HFF-Myc (cell line): ENCODE data around the gene CCT8L2.
"Not testable (repeated sequence)": the region's sequence is repeated elsewhere in the genome, so short reads cannot be mapped to it uniquely, and the experiment has no call there.

Source experiments
- DNase-seq: peaks from one replicate; pipeline ENCODE4 v3.0.0-alpha.2; 2011; ENCODE audit warnings: low read depth; ENCODE audit errors: extremely low read depth
- H3K4me3 ChIP-seq: replicated peaks from 2 replicates; pipeline ENCODE4 v1.5.1; 2011; ENCODE audit warnings: low read depth, mild to moderate bottlenecking, control low read depth, low read length
- TF ChIP-seq, protein P1 (sequence below): IDR thresholded peaks from 2 replicates; pipeline ENCODE4 v1.5.1; 2012; ENCODE audit warnings: mild to moderate bottlenecking, low read depth, low read length, control low read depth; ENCODE audit errors: missing control alignments

CCT8L2 gene

DNA sequence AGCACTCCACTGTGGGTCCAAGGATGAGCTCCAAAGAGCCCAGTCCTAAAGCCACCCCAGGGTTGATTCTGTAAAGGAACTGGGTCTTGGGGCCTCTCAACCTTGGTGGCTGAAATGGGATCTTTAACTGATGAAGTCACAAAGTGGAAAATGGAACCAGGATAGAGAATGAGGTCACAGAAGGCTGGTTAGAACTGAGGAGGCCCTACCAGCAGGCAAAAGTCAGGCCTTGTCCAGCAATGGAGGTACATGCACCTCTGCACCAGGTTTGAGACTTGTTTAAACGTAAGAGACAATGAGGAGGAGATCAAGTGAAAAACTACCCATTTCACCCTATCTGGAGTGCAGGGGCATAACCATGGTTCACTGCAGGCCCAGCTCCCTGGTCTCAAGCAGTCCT is at the start of gene CCT8L2:
CCT8L2 (minus strand) TSS at position 101 of the 400 bp plus-strand sequence. CDS start 260 bp downstream, outside the sequence.
- DNase-seq, H3K4me3 ChIP-seq: not testable (repeated sequence)

GRCh38 chr22:16635442-16635841 is 42.8 kb upstream of the CCT8L2 start:
- not testable (repeated sequence) for H3K4me3 ChIP-seq, DNase-seq

DNA sequence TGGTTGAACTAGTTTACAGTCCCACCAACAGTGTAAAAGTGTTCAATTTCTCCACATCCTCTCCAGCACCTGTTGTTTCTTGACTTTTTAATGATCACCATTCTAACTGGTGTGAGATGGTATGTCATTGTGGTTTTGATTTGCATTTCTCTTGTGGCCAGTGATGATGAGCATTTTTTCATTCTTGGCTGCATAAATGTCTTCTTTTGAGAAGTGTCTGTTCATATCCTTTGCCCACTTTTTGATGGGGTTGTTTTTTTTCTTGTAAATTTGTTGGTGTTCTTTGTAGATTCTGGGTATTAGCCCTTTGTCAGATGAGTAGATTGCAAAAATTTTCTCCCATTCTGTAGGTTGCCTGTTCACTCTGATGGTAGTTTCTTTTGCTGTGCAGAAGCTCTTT is 41.5 kb upstream of the CCT8L2 start:
- not testable (repeated sequence) for DNase-seq

GRCh38 chr22:16628476-16628875 is 35.9 kb upstream of the CCT8L2 start:
- H3K4me3 ChIP-seq, DNase-seq: not testable (repeated sequence)

More for the DNA sequence above, 41.5 kb upstream of the CCT8L2 start:
- not testable (repeated sequence) for H3K4me3 ChIP-seq

DNA sequence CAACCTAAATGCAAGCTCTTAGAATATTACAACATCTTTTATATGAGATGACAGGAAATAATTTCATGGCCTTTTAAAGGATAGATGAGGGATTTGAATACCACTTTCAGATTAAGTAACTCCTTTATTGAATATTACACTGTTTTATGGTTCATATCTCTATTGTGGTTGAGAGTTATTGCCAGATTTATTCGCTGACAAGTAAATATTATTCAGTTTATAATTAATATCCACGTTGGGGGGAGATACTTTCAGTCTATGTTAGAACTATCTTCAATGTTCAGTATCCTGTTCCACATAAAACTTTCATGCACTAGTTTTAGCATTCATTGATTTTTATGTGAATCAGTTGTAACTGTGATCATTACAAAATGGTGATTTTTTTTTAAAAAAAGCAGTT is 32.4 kb upstream of the CCT8L2 start:
- DNase-seq, H3K4me3 ChIP-seq: not testable (repeated sequence)

DNA sequence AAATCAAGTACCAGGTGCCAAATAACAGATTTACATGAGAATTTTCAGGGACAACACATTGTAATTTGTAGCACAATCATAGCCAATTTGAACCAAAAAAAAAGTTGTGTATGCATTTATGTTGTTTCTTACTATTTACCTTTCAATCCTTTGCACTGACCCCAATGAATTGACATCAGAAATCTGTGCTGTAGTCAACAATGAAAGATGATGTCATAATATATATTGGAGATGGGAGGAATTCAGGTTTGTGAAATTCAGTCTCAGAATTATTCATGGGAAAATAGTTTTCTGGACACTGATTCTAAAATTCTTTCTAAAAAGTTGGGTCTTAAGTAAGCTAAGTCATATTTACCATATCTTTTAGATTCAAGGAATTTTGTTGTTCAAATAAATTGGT is 31.0 kb upstream of the CCT8L2 start:
- not testable (repeated sequence) for DNase-seq, H3K4me3 ChIP-seq

DNA sequence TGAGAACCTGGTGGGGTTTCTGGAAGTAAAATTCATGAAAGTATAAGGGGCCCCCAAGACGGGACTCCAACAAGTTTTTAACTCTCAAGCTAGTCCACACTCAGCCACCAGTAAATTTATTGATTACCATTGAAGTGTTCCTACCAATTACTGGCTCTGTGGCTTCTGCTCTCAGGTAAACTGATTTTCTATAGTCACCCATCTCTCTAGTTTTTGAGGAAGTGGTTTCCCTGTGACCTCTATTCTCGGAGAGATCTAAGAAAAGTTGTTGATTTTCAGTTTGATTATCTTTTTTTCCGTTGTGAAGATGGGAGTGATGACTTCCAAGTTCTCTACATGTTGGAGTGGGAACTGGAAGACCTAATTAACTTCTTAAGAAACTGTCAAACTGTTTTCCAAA is 24.9 kb upstream of the CCT8L2 start:
- not testable (repeated sequence) for H3K4me3 ChIP-seq, DNase-seq

DNA sequence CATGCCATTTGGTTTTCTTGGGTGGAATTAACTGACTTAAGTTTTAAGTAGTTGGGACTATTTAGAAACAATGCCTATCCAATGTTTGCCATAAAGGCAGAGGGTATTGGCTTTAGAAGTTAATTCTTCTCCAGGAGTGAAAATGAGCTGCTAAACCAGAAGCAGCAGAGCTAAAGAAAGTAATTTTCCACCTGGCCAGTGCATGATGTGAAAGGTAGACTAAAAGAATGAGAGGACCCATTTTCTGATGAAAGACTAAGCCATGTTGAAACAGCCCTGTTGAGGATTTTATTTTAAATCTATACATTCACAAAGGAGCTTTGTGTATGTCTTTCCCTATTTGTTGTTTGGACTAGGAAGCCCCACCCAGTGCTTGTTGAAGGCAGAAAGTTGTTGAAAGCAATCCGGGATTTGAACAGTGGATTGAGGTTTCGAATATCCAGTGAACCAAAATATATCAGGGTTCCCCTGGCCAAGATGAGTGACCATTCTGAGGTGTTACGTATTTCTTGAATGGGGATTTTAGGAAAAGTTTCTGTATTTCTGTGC is 23.9 kb upstream of the CCT8L2 start:
- not testable (repeated sequence) for DNase-seq, H3K4me3 ChIP-seq

- not testable (repeated sequence) for H3K4me3 ChIP-seq, DNase-seq
Measured at GRCh38 chr22:16615606-16616245, 23.1 kb upstream of the CCT8L2 start.

GRCh38 chr22:16609548-16610261 is 17.1 kb upstream of the CCT8L2 start:
- no peak overlapping the region for H3K4me3 ChIP-seq
- DNase-seq, result no peak
- TF ChIP-seq, protein P1, sequence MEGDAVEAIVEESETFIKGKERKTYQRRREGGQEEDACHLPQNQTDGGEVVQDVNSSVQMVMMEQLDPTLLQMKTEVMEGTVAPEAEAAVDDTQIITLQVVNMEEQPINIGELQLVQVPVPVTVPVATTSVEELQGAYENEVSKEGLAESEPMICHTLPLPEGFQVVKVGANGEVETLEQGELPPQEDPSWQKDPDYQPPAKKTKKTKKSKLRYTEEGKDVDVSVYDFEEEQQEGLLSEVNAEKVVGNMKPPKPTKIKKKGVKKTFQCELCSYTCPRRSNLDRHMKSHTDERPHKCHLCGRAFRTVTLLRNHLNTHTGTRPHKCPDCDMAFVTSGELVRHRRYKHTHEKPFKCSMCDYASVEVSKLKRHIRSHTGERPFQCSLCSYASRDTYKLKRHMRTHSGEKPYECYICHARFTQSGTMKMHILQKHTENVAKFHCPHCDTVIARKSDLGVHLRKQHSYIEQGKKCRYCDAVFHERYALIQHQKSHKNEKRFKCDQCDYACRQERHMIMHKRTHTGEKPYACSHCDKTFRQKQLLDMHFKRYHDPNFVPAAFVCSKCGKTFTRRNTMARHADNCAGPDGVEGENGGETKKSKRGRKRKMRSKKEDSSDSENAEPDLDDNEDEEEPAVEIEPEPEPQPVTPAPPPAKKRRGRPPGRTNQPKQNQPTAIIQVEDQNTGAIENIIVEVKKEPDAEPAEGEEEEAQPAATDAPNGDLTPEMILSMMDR, result no peak

GRCh38 chr22:16608931-16609330 is 16.3 kb upstream of the CCT8L2 start:
- TF ChIP-seq, protein P1, result no peak
- H3K4me3 ChIP-seq, result no peak overlapping the region
- DNase-seq, result no peak

- not testable (repeated sequence) for H3K4me3 ChIP-seq, DNase-seq
Measured at GRCh38 chr22:16604257-16604998, 11.8 kb upstream of the CCT8L2 start.

DNA sequence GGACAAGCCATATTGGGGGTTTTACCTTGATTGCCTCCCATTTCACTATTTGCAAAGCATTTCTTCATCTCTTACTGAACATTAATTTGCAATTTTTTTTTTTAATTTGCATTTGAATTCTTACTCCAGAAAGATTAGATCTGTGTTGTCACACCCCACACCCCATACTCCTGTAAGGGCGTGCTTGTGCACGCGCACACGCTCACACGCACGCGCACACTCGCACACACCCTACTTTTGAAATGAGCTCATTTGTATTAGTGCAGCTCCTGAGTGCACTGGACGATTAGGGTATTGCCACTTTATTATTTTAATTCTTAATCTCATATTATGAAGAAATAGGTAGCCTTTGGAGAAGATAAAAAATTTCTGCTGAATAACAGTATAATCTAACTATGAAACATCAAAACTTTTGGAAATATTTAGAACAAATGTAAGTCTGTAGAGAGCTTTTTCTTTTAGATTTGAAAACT is 11.2 kb upstream of the CCT8L2 start:
- not testable (repeated sequence) for DNase-seq, H3K4me3 ChIP-seq
